ENCODE results near the gene KRIT1.
"Not testable (repeated sequence)": the region's sequence is repeated elsewhere in the genome, so short reads cannot be mapped to it uniquely, and the experiment has no call there.

- TF ChIP-seq, protein P1, sequence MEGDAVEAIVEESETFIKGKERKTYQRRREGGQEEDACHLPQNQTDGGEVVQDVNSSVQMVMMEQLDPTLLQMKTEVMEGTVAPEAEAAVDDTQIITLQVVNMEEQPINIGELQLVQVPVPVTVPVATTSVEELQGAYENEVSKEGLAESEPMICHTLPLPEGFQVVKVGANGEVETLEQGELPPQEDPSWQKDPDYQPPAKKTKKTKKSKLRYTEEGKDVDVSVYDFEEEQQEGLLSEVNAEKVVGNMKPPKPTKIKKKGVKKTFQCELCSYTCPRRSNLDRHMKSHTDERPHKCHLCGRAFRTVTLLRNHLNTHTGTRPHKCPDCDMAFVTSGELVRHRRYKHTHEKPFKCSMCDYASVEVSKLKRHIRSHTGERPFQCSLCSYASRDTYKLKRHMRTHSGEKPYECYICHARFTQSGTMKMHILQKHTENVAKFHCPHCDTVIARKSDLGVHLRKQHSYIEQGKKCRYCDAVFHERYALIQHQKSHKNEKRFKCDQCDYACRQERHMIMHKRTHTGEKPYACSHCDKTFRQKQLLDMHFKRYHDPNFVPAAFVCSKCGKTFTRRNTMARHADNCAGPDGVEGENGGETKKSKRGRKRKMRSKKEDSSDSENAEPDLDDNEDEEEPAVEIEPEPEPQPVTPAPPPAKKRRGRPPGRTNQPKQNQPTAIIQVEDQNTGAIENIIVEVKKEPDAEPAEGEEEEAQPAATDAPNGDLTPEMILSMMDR (IDR thresholded peaks at IDR 0.05), result not testable (repeated sequence)
- TF ChIP-seq POLR2A, POLR2AphosphoS5 (IDR thresholded peaks at IDR 0.05): not testable (repeated sequence)
Observed at GRCh38 chr7:92169529-92169928, 76.2 kb downstream of the KRIT1 start.

All from prostate gland (tissue), 2 donors.